K562 (cell line): ENCODE data around the gene ACTN1. TPM values are rescaled to one million over a fixed set of nuclear protein-coding genes. Genes with fewer than 3 reads are reported as not detected.
A peak's percentile ranks its signal among the peaks of the same experiment; 100 is the strongest.

ENCODE experiments used
- ATAC-seq: fragments of 200-7000 bp; cut with Tn5 transposase; 3 replicates; pipeline ENCODE4 v1.9.1; 2020; ENCODE audit warnings: moderate library complexity
- BruUV-seq: library from RNA; stranded (reverse); fragments of 400-500 nt; replicated peaks from 2 replicates; lab custom pipeline; 2021; lab: Mats Ljungman, UMichigan
- CTCF ChIA-PET: fragments of 300-600 bp; formaldehyde crosslinking; extraction: SDS; loops from one replicate; lab custom pipeline; 2021; ENCODE audit warnings: low intra/inter-chr PET ratio; lab: Yijun Ruan, JAX
- POLR2A ChIA-PET: fragments of 300-600, 350-650 bp; sonication (Branson Sonifier 250); formaldehyde crosslinking; extraction: SDS; loops from one replicate; lab custom pipeline; 2021; ENCODE audit warnings: antibody characterized with exemption, inconsistent platforms; lab: Yijun Ruan, JAX
- DNase-seq, 4 experiments: peaks; one replicate each; pipeline versions ENCODE4 v3.0.0 to v3.0.0-alpha.2; 2011 to 2018; ENCODE audit warnings: low spot score in 3 of 4, mixed read lengths in 3 of 4; ENCODE audit errors: extremely low read depth in 1 of 4
- FAIRE-seq: peaks from 2 replicates; lab custom pipeline; 2011; peaks lifted over from hg19 to GRCh38; lab: Jason Lieb, UNC
- H2AFZ ChIP-seq: 2 replicates; pipeline ENCODE4 v1.6.0; 2011; ENCODE audit warnings: low read depth, low read length, control low read depth, inconsistent platforms
- H3K27ac ChIP-seq: fragments of 200-600 bp; 3 replicates; pipeline ENCODE4 v1.8.0; 2011; ENCODE audit warnings: low read depth, mild to moderate bottlenecking, control low read depth, inconsistent platforms, low read length, moderate library complexity, mixed read lengths; ENCODE audit errors: extremely low read depth
- H3K27me3 ChIP-seq, 2 experiments: fragments of 300-600 bp in 1 of 2; 2 replicates in 1 of 2; 3 replicates in 1 of 2; pipeline versions ENCODE4 v1.6.0 to v1.8.0; 2011; ENCODE audit warnings: inconsistent platforms in 2 of 2, low read length in 2 of 2, mild to moderate bottlenecking in 1 of 2, mixed read lengths in 1 of 2, moderate library complexity in 1 of 2; ENCODE audit not compliant: control insufficient read depth in 2 of 2, insufficient read depth in 2 of 2
- H3K36me3 ChIP-seq: fragments of 300-600 bp; 3 replicates; pipeline ENCODE4 v1.8.0; 2011; ENCODE audit warnings: mild to moderate bottlenecking, low read length, inconsistent platforms; ENCODE audit not compliant: control insufficient read depth, insufficient read depth
- H3K4me1 ChIP-seq, 2 experiments: fragments of 200-600 bp in 1 of 2; replicated peaks in 1 of 2; 2 replicates in 1 of 2; 3 replicates in 1 of 2; pipeline versions ENCODE4 v1.5.1 to v1.8.0; 2011; ENCODE audit warnings: inconsistent platforms in 2 of 2, low read length in 2 of 2, mild to moderate bottlenecking in 1 of 2, mixed read lengths in 1 of 2, moderate library complexity in 1 of 2; ENCODE audit not compliant: control insufficient read depth in 2 of 2, insufficient read depth in 2 of 2
- H3K4me2 ChIP-seq: 2 replicates; pipeline ENCODE4 v1.6.1; 2011; ENCODE audit warnings: low read length, control low read depth, inconsistent platforms, mixed read lengths; ENCODE audit not compliant: insufficient read depth
- H3K4me3 ChIP-seq: fragments of 200-600 bp; sonication (generic), shearing (Covaris generic); 2 replicates; pipeline ENCODE4 v1.5.1; 2016; ENCODE audit warnings: control low read depth, inconsistent platforms
- H3K79me2 ChIP-seq: fragments of 200-600 bp; 3 replicates; pipeline ENCODE4 v1.8.0; 2011; ENCODE audit warnings: low read length, inconsistent platforms; ENCODE audit not compliant: control insufficient read depth, insufficient read depth
- H3K9ac ChIP-seq, 2 experiments: 2 replicates each; pipeline versions ENCODE4 v1.6.0 to v1.6.1; 2011; ENCODE audit warnings: low read depth in 2 of 2, low read length in 2 of 2, control low read depth in 1 of 2, inconsistent platforms in 1 of 2, mild to moderate bottlenecking in 1 of 2, mixed read lengths in 1 of 2; ENCODE audit not compliant: insufficient read depth in 1 of 2
- H3K9me1 ChIP-seq: one replicate; pipeline ENCODE4 v1.6.0; 2011; ENCODE audit warnings: inconsistent platforms, mild to moderate bottlenecking, low read length, moderate library complexity; ENCODE audit not compliant: control insufficient read depth, insufficient read depth
- H3K9me3 ChIP-seq: replicated peaks from 2 replicates; pipeline ENCODE4 v1.5.1; 2011; ENCODE audit warnings: low read depth, low read length, inconsistent platforms; ENCODE audit not compliant: control insufficient read depth, insufficient read depth
- H4K20me1 ChIP-seq: replicated peaks from 2 replicates; pipeline ENCODE4 v1.6.1; 2011; ENCODE audit warnings: low read length, inconsistent platforms, mixed read lengths; ENCODE audit not compliant: control insufficient read depth, insufficient read depth
- ARID3B ChIP-seq: fragments of 250-450 bp; sonication (Bioruptor Pico); IDR thresholded peaks from 2 replicates; pipeline ENCODE4 v1.4.0; 2020; ENCODE audit warnings: borderline replicate concordance
- CHCHD3 ChIP-seq: fragments of 250-450 bp; sonication (Bioruptor Pico); IDR thresholded peaks from 2 replicates; pipeline ENCODE4 v2.1.2; 2022; ENCODE audit warnings: mild to moderate bottlenecking
- ETV6 ChIP-seq, 3 experiments: fragments of 150-350 bp in 1 of 3; sonication (generic) in 1 of 3; formaldehyde crosslinking in 1 of 3; IDR thresholded peaks; 2 replicates each; pipeline versions ENCODE4 v1.6.1 to v1.8.0; 2014 to 2022; ENCODE audit warnings: borderline replicate concordance in 2 of 3, low read depth in 2 of 3, antibody characterized with exemption in 1 of 3, low read length in 1 of 3, mild to moderate bottlenecking in 1 of 3, missing genetic modification reagents in 1 of 3
- HMGN3 ChIP-seq: IDR thresholded peaks from 2 replicates; pipeline ENCODE4 v1.6.1; 2011; ENCODE audit warnings: borderline replicate concordance, low read depth, mild to moderate bottlenecking, mixed read lengths, low read length; ENCODE audit not compliant: insufficient read length; ENCODE audit errors: extremely low read depth
- ILK ChIP-seq: fragments of 450-650 bp; IDR thresholded peaks from 2 replicates; pipeline ENCODE4 v1.6.1; 2016; ENCODE audit warnings: missing genetic modification characterization, low read depth, mild to moderate bottlenecking, missing compliant biosample characterization, moderate library complexity, borderline replicate concordance
- MTA1 ChIP-seq: fragments of 450-650 bp; IDR thresholded peaks from 2 replicates; pipeline ENCODE4 v1.6.1; 2017; ENCODE audit warnings: borderline replicate concordance
- NR2C1 ChIP-seq, 2 experiments: fragments of 450-650 bp; IDR thresholded peaks; 2 replicates each; pipeline ENCODE4 v1.6.1; 2017; ENCODE audit warnings: mild to moderate bottlenecking in 2 of 2, antibody characterized with exemption in 1 of 2, inconsistent platforms in 1 of 2, missing compliant biosample characterization in 1 of 2, missing genetic modification characterization in 1 of 2
- PYGO2 ChIP-seq: fragments of 450-650 bp; IDR thresholded peaks from 2 replicates; pipeline ENCODE4 v1.6.1; 2016; ENCODE audit warnings: mild to moderate bottlenecking, missing genetic modification characterization, moderate library complexity, missing compliant biosample characterization
- TEAD1 ChIP-seq, 2 experiments: fragments of 450-650 bp in 1 of 2; sonication (generic) in 1 of 2; formaldehyde crosslinking; IDR thresholded peaks; 2 replicates each; pipeline versions ENCODE4 v1.4.0 to v1.8.0; 2020 to 2022; ENCODE audit warnings: mild to moderate bottlenecking in 2 of 2, missing genetic modification reagents in 1 of 2
- THRAP3 ChIP-seq: fragments of 450-650 bp; IDR thresholded peaks from 2 replicates; pipeline ENCODE4 v1.6.1; 2016; ENCODE audit warnings: mild to moderate bottlenecking, inconsistent platforms, borderline replicate concordance
- YY1 ChIP-seq, 3 experiments: IDR thresholded peaks; 2 replicates each; pipeline ENCODE4 v1.6.1; 2011; ENCODE audit warnings: low read length in 2 of 3, mild to moderate bottlenecking in 2 of 3, moderate library complexity in 2 of 3, borderline replicate concordance in 1 of 3, control low read depth in 1 of 3, low read depth in 1 of 3; ENCODE audit not compliant: insufficient read depth in 3 of 3, insufficient replicate concordance in 2 of 3, control insufficient read depth in 1 of 3, insufficient read length in 1 of 3; ENCODE audit errors: extremely low read depth in 1 of 3
- ZBTB43 ChIP-seq: sonication (generic); formaldehyde crosslinking; IDR thresholded peaks from 2 replicates; pipeline ENCODE4 v1.8.0; 2023; ENCODE audit warnings: mild to moderate bottlenecking, missing genetic modification reagents
- ZNF584 ChIP-seq: fragments of 200-800 bp; sonication (Bioruptor generic); IDR thresholded peaks from 2 replicates; pipeline ENCODE4 v1.6.1; 2016; ENCODE audit warnings: low read depth, mild to moderate bottlenecking, missing genetic modification characterization, missing compliant biosample characterization
- ZNF668 ChIP-seq: fragments of 250-450 bp; sonication (Bioruptor Pico); IDR thresholded peaks from 2 replicates; pipeline ENCODE4 v1.8.0; 2022; ENCODE audit warnings: mild to moderate bottlenecking, inconsistent platforms
- WGBS: fragments of 100-300 bp; shearing (Covaris generic); methylation state at CpG from one replicate; pipeline ENCODE4 v1.1.6; 2016; ENCODE audit warnings: low coverage, mixed read lengths; ENCODE audit not compliant: insufficient coverage; ENCODE audit errors: missing lambda C conversion rate; 5-methylcytosine and 5-hydroxymethylcytosine counted together
- in situ Hi-C: fragments of 300-500 bp; cut with MboI; formaldehyde crosslinking; loops from 4 replicates; pipeline ENCODE4 v1.15.0; 2018; ENCODE audit warnings: inconsistent platforms, mixed read lengths
- intact Hi-C: fragments of 100-400 bp; cut with micrococcal nuclease; formaldehyde crosslinking; loops from 2 replicates; pipeline ENCODE4 v1.14.2; 2022
- polyA plus RNA-seq, 8 experiments: library from polyadenylated mRNA; depleted of rRNA in 4 of 8; stranded (reverse) in 5 of 8; unstranded in 3 of 8; fragments of >200 nt; fragmentation: Nextera tagmentation in 2 of 8; fragmentation: Illumina TruSeq in 1 of 8; extraction: Ambion mirVana in 2 of 8; extraction: Trizol in 1 of 8; gene quantifications; 2 replicates each; pipeline versions ENCODE4 v1.2.1 to v1.2.3, GENCODE V29; 2011 to 2014; ENCODE audit warnings: inconsistent platforms in 1 of 8, missing spikeins in 1 of 8
- total RNA-seq, 7 experiments: library from RNA; depleted of rRNA in 6 of 7; stranded (reverse); fragments of >200 nt in 6 of 7; fragmentation: Illumina TruSeq in 2 of 7; extraction: Trizol in 2 of 7; gene quantifications; 2 replicates each; pipeline versions ENCODE4 v1.2.1 to v1.2.3, GENCODE V29; 2011 to 2021; ENCODE audit warnings: low replicate concordance in 1 of 7

ACTN1 gene
- total and polyA plus RNA-seq, 9 of the 15 experiments (the other 6 are each of a cell fraction or from before 2014, with no cell fraction given): 2.2 to 67.7 (median 34.5) TPM

GRCh38 chr14:68951035-68951797, 27.9 kb downstream of the ACTN1 start:
- Histone ChIP-seq H3K9me3 (no peaks in the 10 kb centered on the region), H3K9ac (peak overlapping the region in 1 of 2 experiments; percentile 71; a peak in 1 of 4 replicates), H3K79me2 (peaks cover 32% of the 10 kb centered on the region; the same call in 2 of the 3 replicates), H3K36me3 (peaks cover 2% of the 10 kb centered on the region; the same call in 1 of the 3 replicates), H3K27ac (peak overlapping the region; percentile 53; the same call in 2 of the 3 replicates), H3K27me3 (no peaks in the 10 kb centered on the region), H2AFZ (peak overlapping the region; percentile 26; the same call in 1 of the 2 replicates), H4K20me1 (peaks cover 4% of the 10 kb centered on the region; the same call in 1 of the 2 replicates), H3K9me1 (no peaks in the 10 kb centered on the region), H3K4me2 (peak overlapping the region; percentile 24; the same call in 1 of the 2 replicates), H3K4me1 (peaks cover 22 to 27% of the 10 kb centered on the region in 2 experiments; a peak in 4 of 5 replicates), H3K4me3 (no peak overlapping the region)
- peak; percentile 67 for FAIRE-seq
- intact Hi-C loops: no loop called here
- POLR2A ChIA-PET: interaction anchor here (0.8 kb wide), 1 partner anchor 12 kb away, joined by 3 read pairs; no protein-coding TSS in a partner anchor
- in situ Hi-C loops: no loop called here
- peak in 1 of 4 experiments; percentile 45 for DNase-seq
- CTCF ChIA-PET: no interaction called here
- 58% methylated on average over 16 of the region's 19 CpGs for WGBS
- no TSS peak for BruUV-seq
- ATAC-seq: peak; percentile 53
- no peak for TF ChIP-seq THRAP3
- no peak for TF ChIP-seq ZNF668 (CRISPR knock-in tag)
- no peak for TF ChIP-seq TEAD1 (CRISPR knock-in tag; IDR thresholded peaks at IDR 0.05)
- no peak for TF ChIP-seq ARID3B
- no peak for TF ChIP-seq HMGN3
- TF ChIP-seq CHCHD3 (CRISPR knock-in tag): no peak
- no peak for TF ChIP-seq ZNF584 (CRISPR knock-in tag)
- no peak for TF ChIP-seq PYGO2 (tag)
- no peak for TF ChIP-seq NR2C1 (IDR thresholded peaks at IDR 0.05)
- TF ChIP-seq NR2C1 (tag; IDR thresholded peaks at IDR 0.05): no peak
- no peak for TF ChIP-seq ILK (tag)
- TF ChIP-seq ZBTB43 (CRISPR knock-in tag): no peak
- no peak for TF ChIP-seq MTA1
- no peak for TF ChIP-seq YY1 (IDR thresholded peaks at IDR 0.05; ENCODE audit: borderline replicate concordance in 1 of 3, control insufficient read depth in 1 of 3, extremely low read depth in 1 of 3, insufficient read depth in 3 of 3, insufficient read length in 1 of 3, insufficient replicate concordance in 2 of 3, low read depth in 1 of 3, low read length in 2 of 3)
- peak; percentile 54 to 71; a peak in 2 of 4 replicates for TF ChIP-seq ETV6 (IDR thresholded peaks at IDR 0.05; ENCODE audit: borderline replicate concordance in 1 of 2, low read depth in 2 of 2, low read length in 1 of 2)
- TF ChIP-seq ETV6 (CRISPR knock-in tag; IDR thresholded peaks at IDR 0.05; ENCODE audit: borderline replicate concordance): no peak
